Measurements from ENCODE around the gene CADM4. TPM values are rescaled to one million over a fixed set of nuclear protein-coding genes. Genes with fewer than 3 reads are reported as not detected.

The CADM4 gene
- total and polyA plus RNA-seq, 9 of the 15 experiments (the other 6 are each of a cell fraction or from before 2014, with no cell fraction given): 0.03 to 4.6 (median 1.3) TPM

- TF ChIP-seq TEAD1 (CRISPR knock-in tag; IDR thresholded peaks at IDR 0.05) (peak in 1 of 2 experiments; percentile 55; a peak in 1 of 4 replicates), RBBP5 (IDR thresholded peaks at IDR 0.05; ENCODE audit: borderline replicate concordance, insufficient read depth, low read length, poor library complexity, severe bottlenecking) (peak; percentile 47), HNRNPK (IDR thresholded peaks at IDR 0.05; ENCODE audit: low read depth, low read length, poor library complexity, severe bottlenecking) (no peak), STAT5B (CRISPR knock-in tag; IDR thresholded peaks at IDR 0.05) (no peak), NBN (IDR thresholded peaks at IDR 0.05; ENCODE audit: low read depth) (0 out of 2 replicates have a peak, but pooled peaks have one; percentile 56), ZSCAN29 (IDR thresholded peaks at IDR 0.05) (no peak), NR2F6 (CRISPR knock-in tag; IDR thresholded peaks at IDR 0.05) (0 out of 2 replicates have a peak, but pooled peaks have one; percentile 61), NONO (IDR thresholded peaks at IDR 0.05; ENCODE audit: low read depth in 2 of 2, low read length in 1 of 2) (no peak), EP400 (IDR thresholded peaks at IDR 0.05) (peak; percentile 45), FOXK1 (CRISPR knock-in tag; IDR thresholded peaks at IDR 0.05; ENCODE audit: borderline replicate concordance) (0 out of 2 replicates have a peak, but pooled peaks have one; percentile 28), POLR2AphosphoS5 (IDR thresholded peaks at IDR 0.05; ENCODE audit: control insufficient read depth, insufficient read depth, low read depth, low read length) (peak; percentile 50; the same call in 1 of the 2 replicates), POLR2B (IDR thresholded peaks at IDR 0.05; ENCODE audit: low read depth, partially characterized antibody) (peak; percentile 32), ZKSCAN3 (CRISPR knock-in tag; IDR thresholded peaks at IDR 0.05) (no peak), RBFOX2 (IDR thresholded peaks at IDR 0.05; ENCODE audit: low read depth, low read length) (0 out of 2 replicates have a peak, but pooled peaks have one; percentile 46), NFIC (IDR thresholded peaks at IDR 0.05) (peak; percentile 97), ZNF518B (CRISPR knock-in tag; IDR thresholded peaks at IDR 0.05) (no peak), PHF8 (IDR thresholded peaks at IDR 0.05; ENCODE audit: borderline replicate concordance, low read length) (peak; percentile 56; the same call in 1 of the 2 replicates), ZFX (CRISPR knock-in tag; IDR thresholded peaks at IDR 0.05) (peak; percentile 66), BRF2 (IDR thresholded peaks at IDR 0.05; ENCODE audit: borderline replicate concordance, insufficient read depth, insufficient read length) (no peak), CREM (IDR thresholded peaks at IDR 0.05; ENCODE audit: low read depth) (0 out of 2 replicates have a peak, but pooled peaks have one; percentile 13), FOXP1 (CRISPR knock-in tag; IDR thresholded peaks at IDR 0.05) (0 out of 2 replicates have a peak, but pooled peaks have one; percentile 41), BCOR (IDR thresholded peaks at IDR 0.05) (0 out of 2 replicates have a peak, but pooled peaks have one; percentile 6), NEUROD1 (IDR thresholded peaks at IDR 0.05; ENCODE audit: borderline replicate concordance, low read depth, low read length, partially characterized antibody) (no peak)
- TF ChIP-seq, protein P1, sequence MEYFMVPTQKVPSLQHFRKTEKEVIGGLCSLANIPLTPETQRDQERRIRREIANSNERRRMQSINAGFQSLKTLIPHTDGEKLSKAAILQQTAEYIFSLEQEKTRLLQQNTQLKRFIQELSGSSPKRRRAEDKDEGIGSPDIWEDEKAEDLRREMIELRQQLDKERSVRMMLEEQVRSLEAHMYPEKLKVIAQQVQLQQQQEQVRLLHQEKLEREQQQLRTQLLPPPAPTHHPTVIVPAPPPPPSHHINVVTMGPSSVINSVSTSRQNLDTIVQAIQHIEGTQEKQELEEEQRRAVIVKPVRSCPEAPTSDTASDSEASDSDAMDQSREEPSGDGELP (CRISPR knock-in tag; IDR thresholded peaks at IDR 0.05; ENCODE audit: borderline replicate concordance): peak; percentile 52; the same call in 1 of the 2 replicates
These were observed 28.3 kb upstream of the CADM4 start (continued) for GRCh38 chr19:43667876-43668405.
